ENCODE measurements around the gene BARX1.

Gene BARX1, protein sequence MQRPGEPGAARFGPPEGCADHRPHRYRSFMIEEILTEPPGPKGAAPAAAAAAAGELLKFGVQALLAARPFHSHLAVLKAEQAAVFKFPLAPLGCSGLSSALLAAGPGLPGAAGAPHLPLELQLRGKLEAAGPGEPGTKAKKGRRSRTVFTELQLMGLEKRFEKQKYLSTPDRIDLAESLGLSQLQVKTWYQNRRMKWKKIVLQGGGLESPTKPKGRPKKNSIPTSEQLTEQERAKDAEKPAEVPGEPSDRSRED

DNA sequence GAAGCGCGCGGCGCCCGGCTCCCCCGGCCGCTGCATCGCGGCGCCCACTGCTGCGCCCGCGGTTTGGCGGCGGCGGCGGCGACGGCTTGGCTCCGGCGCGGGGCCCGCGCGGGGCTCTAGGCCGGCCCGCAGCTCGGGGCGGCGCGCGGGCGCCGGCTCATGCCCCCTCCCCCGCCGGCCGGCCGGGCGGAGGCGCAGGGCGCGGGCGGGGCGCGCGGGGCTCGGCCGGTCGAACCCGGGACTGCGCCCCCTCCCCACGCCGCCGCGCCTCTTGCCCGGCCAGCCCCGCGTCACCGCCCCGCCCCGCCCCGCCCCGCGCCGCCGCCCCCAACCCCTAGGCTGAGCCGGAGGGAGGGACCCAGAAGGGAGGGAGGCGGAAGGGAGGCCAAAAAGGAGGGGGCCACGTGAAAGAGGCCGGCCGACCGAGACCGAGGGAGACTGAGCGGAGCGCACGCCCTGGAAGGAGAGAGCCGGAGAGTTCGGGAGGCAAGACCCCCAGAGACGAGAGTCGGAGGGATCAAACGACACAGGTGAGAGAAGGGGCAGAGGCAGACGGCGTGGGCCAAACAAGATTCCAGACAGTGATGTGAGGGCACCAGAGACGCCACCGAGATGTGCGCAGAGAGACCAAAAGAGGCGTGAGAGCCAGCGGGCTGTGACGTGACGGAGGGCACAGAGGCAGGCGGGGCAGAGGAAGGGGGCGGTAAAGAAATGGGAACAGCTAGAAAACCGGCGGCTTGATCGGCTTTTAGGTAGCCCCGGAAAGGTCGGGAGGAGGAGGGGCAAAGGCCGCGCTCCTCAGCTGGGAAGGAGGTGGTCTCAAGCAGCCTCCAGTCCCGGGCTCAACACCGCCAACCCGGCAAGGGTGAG lies at the start of gene BARX1:
Gene BARX1 (minus strand): TSS at position 245 of the 870 bp plus-strand sequence. CDS start 209 bp downstream, at position 36.
- TF ChIP-seq, protein P1, sequence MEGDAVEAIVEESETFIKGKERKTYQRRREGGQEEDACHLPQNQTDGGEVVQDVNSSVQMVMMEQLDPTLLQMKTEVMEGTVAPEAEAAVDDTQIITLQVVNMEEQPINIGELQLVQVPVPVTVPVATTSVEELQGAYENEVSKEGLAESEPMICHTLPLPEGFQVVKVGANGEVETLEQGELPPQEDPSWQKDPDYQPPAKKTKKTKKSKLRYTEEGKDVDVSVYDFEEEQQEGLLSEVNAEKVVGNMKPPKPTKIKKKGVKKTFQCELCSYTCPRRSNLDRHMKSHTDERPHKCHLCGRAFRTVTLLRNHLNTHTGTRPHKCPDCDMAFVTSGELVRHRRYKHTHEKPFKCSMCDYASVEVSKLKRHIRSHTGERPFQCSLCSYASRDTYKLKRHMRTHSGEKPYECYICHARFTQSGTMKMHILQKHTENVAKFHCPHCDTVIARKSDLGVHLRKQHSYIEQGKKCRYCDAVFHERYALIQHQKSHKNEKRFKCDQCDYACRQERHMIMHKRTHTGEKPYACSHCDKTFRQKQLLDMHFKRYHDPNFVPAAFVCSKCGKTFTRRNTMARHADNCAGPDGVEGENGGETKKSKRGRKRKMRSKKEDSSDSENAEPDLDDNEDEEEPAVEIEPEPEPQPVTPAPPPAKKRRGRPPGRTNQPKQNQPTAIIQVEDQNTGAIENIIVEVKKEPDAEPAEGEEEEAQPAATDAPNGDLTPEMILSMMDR (IDR thresholded peaks at IDR 0.05; ENCODE audit: extremely low read depth, missing control alignments): no peak
- peak; percentile 49 for DNase-seq (ENCODE audit: low spot score)

DNA sequence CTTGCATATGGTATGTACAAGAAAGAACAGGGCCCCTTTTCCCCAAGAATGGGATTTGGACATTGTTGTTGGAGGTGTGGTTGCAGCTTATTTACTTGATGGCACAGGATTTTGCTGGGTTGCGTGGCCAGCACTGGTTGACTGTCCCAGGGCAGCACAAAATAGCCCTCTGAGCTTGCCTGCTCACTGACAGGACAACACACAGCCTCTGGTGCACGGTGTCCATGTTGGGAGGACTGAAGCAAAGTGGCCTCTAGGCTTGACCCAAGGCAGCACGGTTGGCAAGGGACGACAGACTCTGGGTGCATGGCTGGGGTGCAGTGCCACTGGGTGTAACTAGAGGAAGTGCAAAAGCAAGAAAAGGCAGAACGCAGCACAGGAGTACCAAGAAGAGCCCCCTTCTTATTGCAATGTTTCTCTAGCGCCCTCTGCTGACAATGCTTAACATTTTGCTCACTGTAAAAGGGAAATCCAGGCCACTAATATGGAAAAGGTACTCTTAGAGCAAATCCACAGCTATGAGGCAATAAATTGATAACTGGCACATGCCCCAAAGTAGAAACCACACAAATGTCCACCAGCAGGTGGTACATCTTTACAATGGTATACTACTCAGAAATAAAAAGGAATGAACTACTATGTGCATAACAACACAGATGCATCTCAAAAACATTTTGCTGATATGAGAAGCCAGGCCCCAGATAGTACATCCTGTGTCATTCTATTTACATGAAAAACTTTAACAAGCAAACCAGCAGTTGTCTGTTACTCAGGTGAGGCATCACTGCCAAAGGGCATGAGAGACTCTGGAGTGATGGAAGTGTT lies 47.4 kb upstream of the BARX1 start:
- TF ChIP-seq, protein P1 (IDR thresholded peaks at IDR 0.05; ENCODE audit: extremely low read depth, missing control alignments): peak; percentile 40
- peak; percentile 49 for DNase-seq (ENCODE audit: low spot score)

DNA sequence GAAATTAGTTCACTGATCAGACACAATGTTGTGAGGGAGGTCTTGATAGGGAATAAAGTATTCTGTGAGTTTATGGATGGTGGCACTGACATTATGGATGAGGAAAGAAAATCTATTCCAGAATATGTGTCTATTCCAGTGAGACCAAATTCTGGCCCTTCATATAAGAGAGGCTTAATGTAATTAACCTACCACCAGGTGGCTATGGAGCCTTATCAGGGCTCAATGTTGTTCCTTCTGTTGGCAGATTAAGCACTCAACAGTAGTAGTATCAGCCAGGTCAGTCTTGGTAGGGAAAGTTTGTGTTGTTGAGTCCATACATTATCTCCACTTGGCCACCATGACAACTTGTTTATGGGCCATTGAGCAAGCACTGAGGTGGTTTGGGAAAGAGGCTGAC lies 41.7 kb upstream of the BARX1 start:
- no peak for DNase-seq (ENCODE audit: low spot score)

DNA sequence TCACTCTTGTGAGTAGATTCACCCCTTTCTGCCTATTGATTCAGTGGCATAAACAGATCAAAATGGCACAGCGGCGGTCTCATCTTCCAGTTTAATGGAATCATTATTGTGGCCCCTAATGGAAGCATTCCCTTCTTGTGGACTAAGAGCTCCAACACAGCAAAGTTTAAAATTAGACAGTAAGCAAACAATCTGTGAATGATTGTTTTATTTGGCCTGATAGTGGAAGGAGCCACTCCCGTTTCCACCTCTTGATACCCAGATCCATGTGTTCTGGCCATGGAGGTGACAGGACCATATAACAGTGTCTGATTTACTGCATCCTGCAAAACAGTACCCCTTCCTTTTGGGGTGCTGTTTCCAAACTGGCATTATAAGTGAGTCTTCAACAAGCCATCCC lies 41.2 kb upstream of the BARX1 start:
- TF ChIP-seq, protein P1 (IDR thresholded peaks at IDR 0.05; ENCODE audit: extremely low read depth, missing control alignments): no peak
- no peak for DNase-seq (ENCODE audit: low spot score)

More for the DNA sequence above, 41.7 kb upstream of the BARX1 start:
- TF ChIP-seq, protein P1 (IDR thresholded peaks at IDR 0.05; ENCODE audit: extremely low read depth, missing control alignments): no peak

DNA sequence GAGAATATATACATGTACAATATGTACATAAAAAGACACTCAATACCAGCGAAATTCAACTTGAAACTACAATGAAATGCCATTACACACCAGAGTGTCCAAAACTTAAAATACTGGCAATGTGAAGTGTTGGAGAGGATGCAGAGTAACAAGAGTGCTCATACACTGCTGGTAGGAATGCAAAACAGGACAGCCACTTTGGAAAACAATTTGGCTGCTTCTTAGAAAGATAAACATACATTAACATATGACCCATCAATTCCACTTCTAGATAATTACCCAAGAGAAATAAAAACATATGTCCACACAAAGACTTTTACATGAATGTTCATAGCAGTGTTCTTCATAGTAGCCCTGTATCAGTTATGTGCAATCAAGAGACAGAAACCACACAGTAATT lies 39.4 kb upstream of the BARX1 start:
- DNase-seq (ENCODE audit: low spot score): no peak
- TF ChIP-seq, protein P1 (IDR thresholded peaks at IDR 0.05; ENCODE audit: extremely low read depth, missing control alignments): no peak

DNA sequence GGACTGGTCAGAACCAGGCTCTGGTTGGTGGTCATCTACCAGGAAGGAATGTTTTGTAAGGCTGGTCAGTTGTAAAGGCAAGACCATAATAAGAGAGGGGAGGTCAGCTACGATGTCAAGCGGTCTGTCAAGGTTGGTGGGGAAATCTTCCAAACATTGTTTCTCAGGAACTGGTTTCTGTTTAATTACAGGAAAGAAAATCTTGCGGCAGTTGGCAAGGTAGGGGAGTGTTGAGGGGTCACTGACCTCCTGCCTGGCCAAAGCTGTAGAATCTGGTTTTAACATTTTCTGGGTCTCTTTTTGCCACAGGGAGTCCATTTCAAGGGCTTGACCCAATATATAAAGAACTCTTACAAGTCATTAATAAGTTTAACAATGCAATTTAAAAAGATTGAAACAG lies 39.0 kb upstream of the BARX1 start:
- TF ChIP-seq, protein P1 (IDR thresholded peaks at IDR 0.05; ENCODE audit: extremely low read depth, missing control alignments): no peak
- no peak for DNase-seq (ENCODE audit: low spot score)
